Measurements from ENCODE around the gene ASTN2.

DNA sequence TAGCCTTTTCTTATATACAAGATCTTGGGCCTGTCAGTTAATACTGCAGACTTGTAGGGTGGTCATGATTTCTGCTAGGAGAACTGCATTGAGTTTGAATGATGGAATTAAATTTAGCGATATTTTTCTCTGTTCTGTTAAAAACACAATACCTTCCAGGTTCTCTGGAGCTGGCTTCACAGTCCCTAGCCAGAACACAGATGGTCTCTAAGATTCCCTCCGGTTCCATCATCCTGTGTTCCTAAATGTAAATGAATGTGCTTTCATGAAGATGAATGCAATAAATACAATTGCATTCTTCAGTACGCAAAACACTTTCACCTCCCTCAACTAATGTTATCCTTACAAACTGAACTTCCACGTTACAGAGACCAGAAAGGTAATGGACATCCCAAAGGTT is 264.9 kb downstream of the ASTN2 start:
- TF ChIP-seq CTCF (conservative IDR thresholded peaks at IDR 0.05) = no peak
- no peak for TF ChIP-seq ZFX (IDR thresholded peaks at IDR 0.05)
